Left cardiac atrium (tissue), 4 donors: ENCODE results near the gene ADARB1. TPM values are rescaled to one million over a fixed set of nuclear protein-coding genes. Genes with fewer than 3 reads are reported as not detected.

Experiments used
- ATAC-seq, 2 donors: fragments of 200-7000 bp; cut with Tn5 transposase; one replicate each; pipeline ENCODE4 v1.9.1; 2020; ENCODE audit warnings: mild to moderate bottlenecking in 2 of 2, moderate library complexity in 2 of 2
- DNase-seq: peaks from one replicate; pipeline ENCODE4 v3.0.0-alpha.2; 2020
- intact Hi-C, 2 donors: fragments of 100-400 bp; cut with DNase I; formaldehyde crosslinking; loops; one replicate each; pipeline versions ENCODE4 v1.14.1 to v1.15.1; 2022 to 2023
- total RNA-seq, 2 donors: library from RNA; stranded (reverse); fragmentation: NEBNext Ultra II Directional; extraction: Animal tissue kit (Norgen Biotek cat#: 25700); gene quantifications; one replicate each; pipeline ENCODE4 v1.2.1, GENCODE V29; 2021
- donor health status: DM: no; HTN: yes; CAD: no.
- donor health status: DM: no; HTN: yes; CAD: no; lungs with severe emphysema.
- donor health status: DM: yes; HTN: yes; CAD: no.
- donor health status: Dilated cardiomyopathy.

The ADARB1 gene
- total RNA-seq, 2 donors from 2014 or later: 20.6 to 21.7 TPM

DNA sequence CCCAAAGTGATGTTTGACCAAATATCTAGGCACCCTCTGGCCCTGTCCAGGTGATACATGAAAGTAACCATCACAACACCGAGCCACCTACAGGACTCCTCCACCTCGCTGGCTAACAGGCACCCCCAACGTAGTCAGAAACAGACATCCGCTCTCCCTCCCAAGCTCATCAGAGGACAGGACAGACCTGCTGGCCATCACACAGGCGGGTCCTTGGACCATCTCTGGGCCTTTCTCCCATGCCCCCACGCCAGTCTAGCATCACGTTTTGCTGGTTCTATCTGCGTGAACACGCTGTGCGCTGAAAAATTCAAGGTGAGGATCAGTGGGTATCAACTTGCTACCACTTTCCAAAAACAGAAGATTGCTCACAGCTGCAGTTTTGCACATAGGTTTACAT, 21.4 kb upstream of the ADARB1 start:
- no peak for ATAC-seq
- intact Hi-C loops: no loop called here
- no peak for DNase-seq

DNA sequence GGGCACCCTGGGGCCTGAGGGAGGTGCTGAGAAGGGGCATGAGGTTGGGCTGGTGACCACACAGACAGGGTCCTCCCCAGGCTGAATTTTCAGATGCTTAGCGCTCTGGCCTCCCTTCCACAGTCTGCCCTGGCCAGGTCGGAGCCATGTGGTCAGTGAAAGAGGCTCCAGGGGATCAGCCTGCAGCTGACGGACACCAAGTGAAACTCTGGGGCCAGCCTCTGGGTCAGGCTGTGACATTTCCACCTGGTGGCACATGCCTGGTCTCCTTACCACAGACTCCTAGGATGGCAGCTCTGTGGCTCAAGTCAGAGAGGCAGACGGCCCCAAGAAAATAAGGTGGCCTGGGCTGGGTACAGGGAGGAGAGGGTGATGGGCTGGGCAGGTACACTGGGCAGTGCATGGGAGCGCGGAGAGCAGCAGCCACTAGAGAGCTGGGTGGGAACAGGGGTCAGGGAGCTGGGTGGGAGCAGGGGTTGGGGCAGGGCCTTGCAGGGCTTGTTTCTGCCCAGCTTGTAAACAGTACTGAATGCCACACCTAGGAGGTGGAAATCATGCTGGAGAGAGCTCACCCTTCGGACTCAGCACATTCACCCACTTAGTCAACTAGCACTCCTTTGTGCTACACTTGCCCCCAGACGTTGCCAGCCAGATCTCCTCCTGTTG, 20.7 kb upstream of the ADARB1 start:
- ATAC-seq: no peak
- intact Hi-C loops: no loop called here
- DNase-seq: no peak

DNA sequence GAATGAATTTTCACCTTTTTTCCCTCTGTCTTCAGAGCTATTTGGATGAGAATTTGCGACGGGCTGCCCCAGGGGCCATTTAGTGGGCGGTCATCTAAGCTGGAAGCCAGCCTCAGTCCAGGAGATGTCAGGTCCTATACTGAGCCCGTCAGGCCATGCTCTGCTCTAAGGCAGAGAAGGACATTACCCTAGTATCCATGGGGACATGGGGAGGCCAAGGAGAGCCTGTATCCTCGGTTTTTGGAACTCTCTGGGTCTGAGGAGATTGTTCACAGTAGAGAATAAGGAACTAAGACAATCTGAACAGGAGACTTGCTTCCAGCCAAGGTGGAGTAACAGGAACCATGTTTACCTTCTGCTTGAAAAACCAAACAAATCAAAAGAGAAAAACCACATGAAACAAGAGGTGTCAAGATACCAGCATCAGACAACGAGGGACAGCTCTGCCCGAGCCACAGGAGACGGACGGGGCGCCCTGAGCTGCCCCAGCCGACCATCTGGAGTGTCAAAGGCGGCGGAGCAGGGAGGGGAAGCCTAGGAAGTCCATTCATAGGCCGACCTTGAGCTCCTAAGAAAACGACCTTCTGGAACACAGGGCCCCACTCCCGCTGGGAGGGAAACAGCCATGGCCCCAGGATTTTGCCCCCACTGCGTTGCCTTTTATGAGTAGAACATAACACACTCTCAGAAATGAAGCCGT, 20.0 kb upstream of the ADARB1 start:
- DNase-seq (no peak), ATAC-seq (no peak)
- intact Hi-C loops: no loop called here

DNA sequence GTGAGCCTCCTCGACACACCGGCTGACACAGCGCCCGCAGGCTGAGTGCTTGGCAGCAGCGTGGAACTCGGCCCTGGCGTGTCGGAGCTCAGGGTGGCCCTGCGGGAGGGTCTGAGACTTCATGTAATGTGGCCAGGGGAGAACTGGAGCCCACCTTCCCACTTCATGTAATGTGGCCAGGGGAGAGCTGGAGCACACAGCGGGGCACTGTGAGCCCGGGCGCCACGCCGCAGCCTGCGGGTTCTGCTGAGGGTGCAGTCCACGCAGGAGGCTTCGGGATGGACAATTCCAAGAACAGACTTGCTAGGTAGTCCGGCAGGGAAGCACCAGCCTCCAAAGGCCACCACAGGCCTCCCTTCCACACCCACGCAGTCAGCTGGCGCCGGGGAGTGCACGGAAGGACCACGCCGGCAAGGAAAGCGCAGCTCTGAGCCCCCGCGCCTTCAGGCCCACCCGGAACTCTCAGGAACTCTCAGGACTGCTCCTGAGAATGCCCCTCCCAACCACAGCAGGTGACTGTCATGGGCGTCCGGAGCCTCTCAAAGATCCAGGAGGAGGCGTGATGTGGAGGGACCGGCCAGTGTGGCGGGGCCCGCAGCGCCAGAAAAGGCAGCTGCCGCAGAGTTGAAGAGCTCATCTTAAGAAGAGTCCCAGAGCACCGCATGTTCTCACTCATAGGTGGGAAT, 19.3 kb upstream of the ADARB1 start:
- intact Hi-C loops: no loop called here
- DNase-seq: no peak
- ATAC-seq: peak in 1 of 2 donors; percentile 41

DNA sequence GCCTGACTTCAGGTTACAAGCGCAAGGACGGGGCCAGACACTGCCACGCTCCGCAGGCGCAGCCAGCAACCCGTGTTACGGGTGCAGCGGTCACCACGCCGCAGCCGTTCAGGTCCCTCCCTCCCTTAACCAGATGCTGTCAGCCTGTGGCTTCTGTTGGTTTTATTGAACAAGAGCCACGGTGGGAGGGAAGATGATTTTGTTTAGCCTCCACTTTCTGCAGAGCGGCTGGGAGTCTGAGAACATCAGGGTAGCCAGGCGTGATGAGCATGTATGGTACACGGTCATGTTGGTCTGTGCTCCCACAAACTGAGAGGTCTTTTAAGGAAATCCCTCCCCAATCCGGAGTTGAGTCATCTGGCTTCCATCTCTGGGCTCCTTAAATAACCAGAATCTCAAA, 18.5 kb upstream of the ADARB1 start:
- ATAC-seq (no peak), DNase-seq (no peak)
- intact Hi-C loops: no loop called here

DNA sequence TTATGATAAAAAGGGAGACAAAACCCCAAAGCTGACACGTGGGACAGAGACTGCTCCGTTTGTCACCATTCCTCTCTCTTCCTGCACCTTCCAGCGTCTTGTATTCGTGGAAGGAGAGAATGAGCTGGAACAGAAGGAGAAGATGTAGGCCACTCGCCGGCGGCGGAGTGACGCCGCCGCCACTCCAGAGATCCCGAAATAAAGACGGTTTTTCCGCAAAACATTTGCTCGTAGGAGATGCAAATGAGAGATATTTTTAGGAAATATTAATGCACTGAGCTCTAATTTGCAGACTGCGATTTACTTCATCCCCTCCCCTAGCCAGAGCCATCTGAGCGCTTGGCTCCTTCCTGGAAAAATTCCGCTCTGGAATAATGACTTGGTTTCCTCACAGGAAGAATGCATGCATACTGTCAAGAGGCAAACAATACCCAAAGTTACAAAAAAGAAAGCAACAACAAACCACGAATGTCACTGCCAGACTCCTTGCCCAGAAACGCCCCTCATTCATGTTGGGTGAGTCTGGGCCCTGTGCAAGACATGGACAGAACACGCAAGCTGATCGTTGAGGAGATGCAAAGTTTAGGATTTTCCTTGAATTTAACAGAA, 18.0 kb upstream of the ADARB1 start:
- DNase-seq: no peak
- no peak for ATAC-seq
- intact Hi-C loops: no loop called here

DNA sequence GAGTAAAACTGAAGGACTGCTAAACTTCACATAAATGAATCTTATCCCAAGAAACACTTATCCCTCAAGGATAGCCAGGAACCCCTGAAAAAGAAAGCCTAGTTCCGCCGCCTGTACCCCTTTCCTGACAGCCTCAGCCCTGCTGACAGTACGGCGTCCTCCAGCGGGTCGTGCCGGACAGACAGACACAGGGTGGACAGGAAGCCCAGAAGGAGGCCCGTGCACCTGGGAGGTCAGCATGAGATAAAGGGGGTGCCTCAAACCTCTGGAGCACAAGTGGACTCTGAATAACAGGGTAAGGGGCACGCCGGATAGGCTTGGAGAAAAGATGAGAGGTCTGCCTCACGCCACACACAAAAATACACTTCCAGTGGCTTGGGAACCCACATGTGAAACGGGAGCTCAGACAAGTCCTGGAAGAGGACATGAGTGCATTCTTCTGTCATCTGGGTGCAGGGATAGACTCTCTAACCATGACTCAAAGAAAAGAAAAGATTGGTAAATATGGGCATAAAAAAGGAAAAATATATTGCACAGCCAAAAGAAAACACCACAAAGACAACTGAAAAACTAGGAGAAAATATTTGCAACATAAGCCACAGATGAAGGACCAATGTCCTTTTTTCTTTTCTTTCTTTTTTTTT, 17.3 kb upstream of the ADARB1 start:
- intact Hi-C loops: no loop called here
- DNase-seq (no peak), ATAC-seq (no peak)

DNA sequence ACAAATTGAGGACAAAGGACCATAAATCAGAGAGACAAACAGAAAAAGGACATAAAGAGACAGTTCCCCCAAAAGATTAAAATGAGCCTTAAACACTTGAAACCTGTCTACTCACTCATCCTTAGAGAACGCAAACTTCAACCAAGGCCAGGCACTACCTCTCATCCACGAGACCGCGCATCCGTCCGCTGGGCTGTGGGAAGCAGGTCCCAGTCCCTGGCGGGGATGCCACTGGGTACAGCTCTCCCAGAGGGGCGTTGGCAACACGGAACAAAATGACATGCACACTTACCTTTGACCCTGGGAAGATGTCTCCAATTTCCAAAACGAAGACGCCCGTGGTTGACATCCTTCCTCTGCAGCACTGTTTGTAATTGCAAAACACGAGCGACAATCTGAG, 16.5 kb upstream of the ADARB1 start:
- no peak for DNase-seq
- intact Hi-C loops: no loop called here
- no peak for ATAC-seq

DNA sequence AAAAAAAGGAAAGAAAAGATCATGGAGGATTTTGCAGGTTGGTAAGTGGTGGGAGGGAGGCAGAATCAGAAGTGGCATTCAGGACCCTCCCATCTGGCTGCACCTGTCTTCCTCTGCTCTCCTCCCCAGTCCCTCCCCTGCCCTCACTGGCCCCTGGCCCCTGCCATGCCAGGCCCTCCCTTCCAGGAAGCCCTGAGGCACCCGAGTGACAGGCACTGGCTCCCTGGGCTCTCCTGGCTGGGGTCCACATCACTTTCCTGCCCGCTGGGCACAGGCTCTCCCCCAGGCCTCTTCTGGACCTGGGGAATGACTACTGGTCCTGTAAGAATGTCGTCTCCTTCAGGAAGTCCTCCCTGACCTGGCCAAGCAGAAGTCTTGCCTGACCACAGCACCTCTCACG, 15.3 kb upstream of the ADARB1 start:
- intact Hi-C loops: no loop called here
- ATAC-seq (no peak), DNase-seq (no peak)

DNA sequence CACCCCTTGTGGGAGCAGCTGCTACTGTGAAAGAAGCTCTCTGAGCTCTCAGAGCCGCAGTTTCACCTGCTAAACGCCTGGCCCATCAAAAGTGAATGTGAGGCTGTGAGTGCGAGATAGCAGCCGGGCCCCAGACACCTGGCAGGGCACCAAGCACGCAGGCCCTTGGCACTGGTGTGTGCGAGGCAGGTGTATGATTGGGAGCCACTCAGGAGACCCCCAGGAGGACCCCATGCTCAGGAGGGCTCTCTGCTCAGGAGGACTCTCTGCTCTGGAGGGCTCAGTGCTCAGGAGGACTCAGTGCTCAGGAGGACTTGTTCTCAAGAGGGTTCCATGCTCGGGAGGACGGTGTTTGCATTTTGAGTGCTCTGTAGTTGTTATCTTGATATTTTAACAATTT, 14.3 kb upstream of the ADARB1 start:
- DNase-seq: no peak
- intact Hi-C loops: no loop called here
- ATAC-seq: no peak

DNA sequence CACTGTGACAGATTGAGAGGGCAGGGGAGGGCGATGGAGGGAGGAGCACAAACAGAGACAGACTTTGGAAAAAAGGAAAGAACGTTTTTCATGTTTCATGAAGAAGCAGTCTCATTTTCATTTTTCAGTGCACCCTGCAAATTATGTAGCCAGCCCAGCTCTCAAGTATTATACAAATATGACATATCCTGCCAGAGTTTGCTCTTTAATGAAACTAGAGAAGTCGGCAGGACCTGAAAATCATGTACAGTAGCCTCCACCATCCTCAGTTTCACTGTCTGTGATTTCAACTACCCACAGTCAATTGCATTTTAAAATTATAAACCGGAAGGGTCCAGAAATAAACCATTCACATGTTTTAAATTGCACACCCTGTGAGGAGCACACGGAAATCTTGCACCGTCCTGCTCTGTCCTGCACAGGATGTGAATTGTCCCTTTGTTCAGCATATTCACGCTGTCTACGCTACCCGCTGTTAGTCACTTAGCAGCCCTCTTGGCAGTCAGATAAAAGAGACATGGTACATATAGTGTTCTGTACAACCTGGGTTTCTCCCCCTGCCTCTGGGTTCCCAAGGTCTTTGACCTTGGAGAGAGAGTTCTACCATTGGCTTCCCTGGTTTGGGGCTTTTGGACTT, 13.6 kb upstream of the ADARB1 start:
- no peak for DNase-seq
- intact Hi-C loops: no loop called here
- no peak for ATAC-seq

DNA sequence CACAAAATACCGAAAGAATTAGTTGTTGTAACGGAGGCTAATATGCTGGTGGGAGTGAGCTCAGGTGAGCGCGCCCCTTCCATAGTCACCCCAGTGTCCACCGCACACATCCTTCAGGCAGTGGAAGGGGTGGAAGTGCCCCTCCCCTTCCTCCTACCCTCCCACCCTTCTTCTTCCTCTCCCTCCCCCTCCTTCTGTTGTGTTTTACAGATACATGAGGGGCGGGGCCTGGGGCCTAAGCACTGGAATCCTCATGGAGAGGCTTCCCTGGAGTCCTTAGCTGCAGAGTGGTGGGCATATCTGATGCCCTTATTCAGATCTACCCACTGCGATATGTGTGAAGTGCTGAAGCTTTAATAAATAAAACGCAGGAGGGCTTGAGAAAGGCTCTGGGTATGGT, 10.3 kb upstream of the ADARB1 start:
- ATAC-seq (no peak), DNase-seq (no peak)
- intact Hi-C loops: no loop called here

DNA sequence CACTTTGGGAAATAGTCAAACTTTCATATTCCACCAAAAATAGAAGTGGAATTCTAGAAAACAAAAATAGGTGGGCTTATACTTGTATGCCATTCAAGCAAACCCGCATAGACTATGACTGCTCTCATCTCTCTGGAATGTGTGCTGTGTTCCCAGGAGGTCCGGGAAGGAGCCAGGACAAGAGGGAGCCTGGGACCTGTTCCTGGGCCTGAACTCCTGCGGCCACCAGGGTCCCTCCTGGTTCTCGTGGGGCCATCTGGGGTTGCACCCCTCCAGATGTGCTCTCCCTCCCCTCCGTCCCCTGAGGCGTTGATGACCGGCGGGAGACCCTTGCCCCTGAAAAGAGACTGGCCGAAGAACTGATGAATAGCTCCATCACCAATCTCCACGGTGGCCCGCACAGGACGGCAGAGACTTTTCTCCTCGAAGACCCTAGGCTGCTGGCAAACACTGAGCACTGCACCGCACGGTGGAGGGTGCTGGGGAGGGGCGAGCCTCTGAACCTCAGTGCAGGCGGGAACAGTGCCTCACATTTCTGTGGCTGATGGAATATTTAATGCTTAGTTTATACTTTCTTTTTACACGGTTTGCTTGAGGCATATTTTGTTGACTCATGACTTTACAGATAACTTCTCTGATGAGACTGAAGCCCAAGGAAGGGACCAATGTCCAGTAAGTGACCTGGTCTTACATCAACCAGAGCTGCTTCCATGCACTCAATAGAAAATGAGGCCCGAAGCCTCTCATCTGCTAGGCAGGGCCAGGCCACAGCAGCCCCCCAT, 9.6 kb upstream of the ADARB1 start:
- DNase-seq (no peak), ATAC-seq (no peak)
- intact Hi-C loops: no loop called here

DNA sequence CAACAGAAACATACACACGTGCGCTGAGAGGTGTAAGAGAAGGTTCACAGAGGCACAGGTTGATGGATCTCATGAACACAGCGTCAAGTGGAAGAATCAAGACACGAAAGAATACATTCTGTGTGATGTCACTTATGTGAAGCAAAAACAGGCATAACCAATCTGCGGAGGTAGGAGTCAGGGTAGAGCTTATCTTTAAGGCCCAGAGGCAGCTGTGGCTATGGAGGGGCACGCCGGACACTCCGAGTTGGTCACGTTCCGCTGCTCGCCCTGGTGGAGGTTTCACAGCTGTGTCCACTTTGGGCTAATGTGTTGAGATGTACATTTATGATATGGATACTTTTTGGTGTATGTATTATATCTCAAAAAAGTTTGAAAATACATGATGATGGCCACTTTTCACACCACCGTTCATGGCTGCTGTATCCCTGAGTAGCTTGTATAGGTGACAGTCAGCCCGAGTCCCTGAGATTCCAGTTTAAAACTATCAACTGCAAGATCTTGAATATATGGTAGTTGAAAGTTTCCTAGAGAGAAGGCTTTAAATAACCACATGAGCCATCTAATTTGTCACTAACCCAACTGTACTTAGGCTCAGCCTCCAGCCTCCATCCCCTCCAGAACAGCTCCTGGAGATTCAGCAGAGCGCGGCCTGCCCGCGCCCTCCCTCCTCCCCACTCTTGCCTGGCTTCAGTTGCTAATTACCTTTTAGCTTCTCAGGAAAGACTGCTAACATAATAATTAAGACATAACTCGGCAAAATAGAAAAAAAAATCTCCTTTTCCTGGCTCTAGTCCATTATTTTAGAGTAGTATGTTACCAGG, 6.7 kb upstream of the ADARB1 start:
- intact Hi-C loops: no loop called here
- DNase-seq: no peak
- no peak for ATAC-seq

DNA sequence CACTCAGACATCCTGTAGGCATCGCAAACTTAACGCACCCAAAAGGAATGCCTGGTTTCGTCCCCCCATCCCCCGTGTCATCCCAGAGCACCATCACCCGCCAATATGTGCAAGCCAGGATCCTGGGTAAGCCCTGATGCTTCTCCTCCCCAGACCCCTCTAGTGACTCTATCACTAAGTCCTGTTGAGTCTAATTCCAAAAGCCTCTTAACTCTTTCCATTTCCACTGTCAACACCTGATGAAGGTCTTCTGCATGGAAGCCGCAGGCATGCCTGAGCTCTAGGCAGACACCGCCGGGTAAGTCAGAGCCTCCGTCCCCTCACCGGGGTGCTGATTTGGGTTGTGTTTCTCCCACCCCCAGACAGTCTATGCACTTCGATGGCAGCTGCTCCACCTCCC, 5.3 kb upstream of the ADARB1 start:
- ATAC-seq (no peak), DNase-seq (no peak)
- intact Hi-C loops: no loop called here

DNA sequence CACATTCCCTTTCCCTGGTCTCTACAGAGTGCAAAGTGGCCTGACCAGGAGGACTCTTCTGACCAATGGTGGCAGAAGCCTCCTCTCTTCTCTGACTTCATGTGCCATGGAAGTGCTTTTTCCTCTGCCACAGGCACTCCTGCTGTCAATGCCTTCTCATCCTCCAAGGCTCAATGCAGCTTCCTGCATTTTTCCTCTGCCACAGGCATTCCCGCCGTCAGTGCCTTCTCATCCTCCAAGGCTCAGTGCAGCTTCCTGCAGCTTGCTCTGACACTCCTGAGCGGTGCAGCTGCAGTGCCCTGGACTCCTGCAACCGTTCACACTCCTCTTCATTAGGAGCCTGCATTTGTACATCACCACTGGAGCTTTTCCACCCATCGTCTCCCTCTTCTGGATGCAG, 4.7 kb upstream of the ADARB1 start:
- intact Hi-C loops: loop anchor here in 1 of 2 donors (5.0 kb wide), 1 partner anchor 112 kb away; no protein-coding TSS in a partner anchor
- no peak for DNase-seq
- ATAC-seq: no peak

DNA sequence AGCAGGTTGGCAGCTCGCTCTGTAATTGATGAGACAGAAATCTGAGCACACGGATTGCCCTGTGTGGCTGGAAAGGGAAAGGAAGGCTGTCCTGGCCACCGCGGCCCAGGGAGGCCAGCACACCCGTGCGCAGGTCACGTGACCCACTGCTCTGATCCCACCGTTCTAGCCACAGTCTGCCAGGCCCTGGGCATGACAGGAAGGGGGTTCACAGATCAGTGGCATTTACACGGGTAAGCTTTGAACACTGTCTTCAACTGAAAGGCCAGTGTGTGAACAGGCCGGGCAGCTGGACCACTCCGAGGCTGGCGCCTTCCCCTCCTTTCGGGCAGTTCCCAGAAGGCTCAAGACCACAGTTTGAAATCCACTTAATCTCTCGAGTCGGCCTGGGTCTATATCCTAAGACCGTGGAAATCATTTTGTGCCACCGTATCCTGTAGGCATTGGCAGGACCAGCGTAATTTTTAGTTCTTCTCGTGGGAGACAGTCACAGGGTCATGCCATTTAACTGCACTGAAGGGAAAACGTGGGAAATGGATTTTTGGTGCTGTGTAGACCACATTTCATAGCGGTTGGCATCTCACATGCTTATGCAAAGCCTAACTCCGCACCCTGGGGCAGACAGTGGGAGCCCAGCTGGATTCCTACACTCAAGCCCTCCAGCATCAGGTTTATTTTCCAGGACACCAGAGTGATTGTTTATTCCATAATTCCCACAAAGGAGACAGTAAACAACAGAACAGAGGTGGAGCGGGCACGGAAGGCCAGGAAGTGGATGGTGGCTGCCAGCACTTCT, 3.1 kb upstream of the ADARB1 start:
- ATAC-seq: no peak
- intact Hi-C loops: loop anchor here in 1 of 2 donors (5.0 kb wide), 1 partner anchor 114 kb away; no protein-coding TSS in a partner anchor
- DNase-seq: no peak
